ENCODE measurements around the gene EZR. TPM values are rescaled to one million over a fixed set of nuclear protein-coding genes. Genes with fewer than 3 reads are reported as not detected.

EZR gene
- total and polyA plus RNA-seq, 2 of the 13 experiments (the other 11 are each of a cell fraction or from before 2014, with no cell fraction given): 34.7 to 60.3 TPM

DNA sequence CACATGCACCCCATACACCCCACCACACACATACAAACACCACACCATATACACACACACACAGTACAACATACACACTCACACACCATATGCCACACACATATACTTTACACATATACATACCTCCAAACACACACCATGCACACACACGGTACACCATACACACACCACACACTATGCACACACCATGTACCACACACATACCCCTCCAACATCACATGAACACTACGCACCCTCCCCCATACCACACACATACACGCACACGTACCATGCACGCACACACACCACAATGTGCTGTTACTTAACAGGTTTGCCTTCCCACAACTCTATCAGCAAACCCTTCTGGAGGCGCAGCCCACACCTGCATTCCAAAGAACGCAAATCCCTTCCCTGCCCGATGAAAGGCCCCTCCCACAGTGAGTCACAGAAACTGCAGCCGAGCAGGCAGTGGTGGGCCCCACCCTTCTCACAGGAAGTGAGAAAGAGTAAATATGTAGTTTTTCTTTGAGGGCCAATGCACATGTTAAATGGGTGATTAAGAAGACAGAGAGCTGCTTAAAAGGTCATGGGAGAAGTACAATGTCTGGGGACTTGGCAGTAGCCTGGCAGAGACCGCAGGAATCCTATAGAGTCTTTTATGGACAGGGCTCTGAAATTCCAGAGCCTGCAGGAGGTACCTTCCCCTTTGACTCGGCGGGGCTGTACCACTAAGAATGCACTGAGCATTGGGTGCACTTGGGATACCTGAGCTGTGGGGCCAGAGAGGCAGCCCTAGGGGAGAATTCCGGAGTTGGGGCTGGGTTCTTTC is 34.1 kb upstream of the EZR start (continued):
- TF ChIP-seq SOX13 (IDR thresholded peaks at IDR 0.05): 0 out of 2 replicates have a peak, but pooled peaks have one; percentile 35
- TF ChIP-seq SOX13 (CRISPR knock-in tag; conservative IDR thresholded peaks at IDR 0.05 in 1 of 2, IDR thresholded peaks at IDR 0.05 in 1 of 2): peak in 1 of 2 experiments; percentile 77; a peak in 2 of 4 replicates
- no peak for TF ChIP-seq HNF4G (IDR thresholded peaks at IDR 0.05; ENCODE audit: borderline replicate concordance, low read depth, low read length)
- TF ChIP-seq HNF4G (CRISPR knock-in tag; IDR thresholded peaks at IDR 0.05; ENCODE audit: borderline replicate concordance, low read depth): no peak
- peak; percentile 69; the same call in 1 of the 2 replicates for TF ChIP-seq HHEX (CRISPR knock-in tag; IDR thresholded peaks at IDR 0.05)
- TF ChIP-seq, protein P1, sequence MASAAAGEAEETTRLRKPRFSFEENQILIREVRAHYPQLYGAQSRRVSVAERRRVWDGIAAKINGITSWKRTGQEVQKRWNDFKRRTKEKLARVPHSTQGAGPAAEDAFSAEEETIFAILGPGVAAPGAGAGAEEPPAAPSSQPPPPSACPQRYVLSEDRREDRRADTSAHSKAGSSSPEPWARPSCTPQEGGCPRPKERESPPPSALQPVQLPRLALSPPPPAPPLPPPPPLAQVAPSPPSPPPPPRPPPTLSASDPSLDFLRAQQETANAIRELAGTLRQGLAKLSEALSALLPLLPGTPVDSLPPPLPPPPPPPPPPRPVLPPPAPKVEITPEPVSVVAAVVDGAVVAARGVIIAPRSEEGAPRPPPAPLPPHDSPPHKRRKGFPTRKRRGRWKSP (CRISPR knock-in tag; IDR thresholded peaks at IDR 0.05): no peak
- peak in 1 of 2 experiments; percentile 35; a peak in 1 of 4 replicates for TF ChIP-seq HMGXB4 (CRISPR knock-in tag; IDR thresholded peaks at IDR 0.05; ENCODE audit: borderline replicate concordance in 1 of 2, low read depth in 1 of 2)
- TF ChIP-seq, protein P2, sequence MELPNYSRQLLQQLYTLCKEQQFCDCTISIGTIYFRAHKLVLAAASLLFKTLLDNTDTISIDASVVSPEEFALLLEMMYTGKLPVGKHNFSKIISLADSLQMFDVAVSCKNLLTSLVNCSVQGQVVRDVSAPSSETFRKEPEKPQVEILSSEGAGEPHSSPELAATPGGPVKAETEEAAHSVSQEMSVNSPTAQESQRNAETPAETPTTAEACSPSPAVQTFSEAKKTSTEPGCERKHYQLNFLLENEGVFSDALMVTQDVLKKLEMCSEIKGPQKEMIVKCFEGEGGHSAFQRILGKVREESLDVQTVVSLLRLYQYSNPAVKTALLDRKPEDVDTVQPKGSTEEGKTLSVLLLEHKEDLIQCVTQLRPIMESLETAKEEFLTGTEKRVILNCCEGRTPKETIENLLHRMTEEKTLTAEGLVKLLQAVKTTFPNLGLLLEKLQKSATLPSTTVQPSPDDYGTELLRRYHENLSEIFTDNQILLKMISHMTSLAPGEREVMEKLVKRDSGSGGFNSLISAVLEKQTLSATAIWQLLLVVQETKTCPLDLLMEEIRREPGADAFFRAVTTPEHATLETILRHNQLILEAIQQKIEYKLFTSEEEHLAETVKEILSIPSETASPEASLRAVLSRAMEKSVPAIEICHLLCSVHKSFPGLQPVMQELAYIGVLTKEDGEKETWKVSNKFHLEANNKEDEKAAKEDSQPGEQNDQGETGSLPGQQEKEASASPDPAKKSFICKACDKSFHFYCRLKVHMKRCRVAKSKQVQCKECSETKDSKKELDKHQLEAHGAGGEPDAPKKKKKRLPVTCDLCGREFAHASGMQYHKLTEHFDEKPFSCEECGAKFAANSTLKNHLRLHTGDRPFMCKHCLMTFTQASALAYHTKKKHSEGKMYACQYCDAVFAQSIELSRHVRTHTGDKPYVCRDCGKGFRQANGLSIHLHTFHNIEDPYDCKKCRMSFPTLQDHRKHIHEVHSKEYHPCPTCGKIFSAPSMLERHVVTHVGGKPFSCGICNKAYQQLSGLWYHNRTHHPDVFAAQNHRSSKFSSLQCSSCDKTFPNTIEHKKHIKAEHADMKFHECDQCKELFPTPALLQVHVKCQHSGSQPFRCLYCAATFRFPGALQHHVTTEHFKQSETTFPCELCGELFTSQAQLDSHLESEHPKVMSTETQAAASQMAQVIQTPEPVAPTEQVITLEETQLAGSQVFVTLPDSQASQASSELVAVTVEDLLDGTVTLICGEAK (IDR thresholded peaks at IDR 0.05): 0 out of 2 replicates have a peak, but pooled peaks have one; percentile 8
- TF ChIP-seq, protein P2 (CRISPR knock-in tag; IDR thresholded peaks at IDR 0.05): no peak
- TF ChIP-seq, protein P3, sequence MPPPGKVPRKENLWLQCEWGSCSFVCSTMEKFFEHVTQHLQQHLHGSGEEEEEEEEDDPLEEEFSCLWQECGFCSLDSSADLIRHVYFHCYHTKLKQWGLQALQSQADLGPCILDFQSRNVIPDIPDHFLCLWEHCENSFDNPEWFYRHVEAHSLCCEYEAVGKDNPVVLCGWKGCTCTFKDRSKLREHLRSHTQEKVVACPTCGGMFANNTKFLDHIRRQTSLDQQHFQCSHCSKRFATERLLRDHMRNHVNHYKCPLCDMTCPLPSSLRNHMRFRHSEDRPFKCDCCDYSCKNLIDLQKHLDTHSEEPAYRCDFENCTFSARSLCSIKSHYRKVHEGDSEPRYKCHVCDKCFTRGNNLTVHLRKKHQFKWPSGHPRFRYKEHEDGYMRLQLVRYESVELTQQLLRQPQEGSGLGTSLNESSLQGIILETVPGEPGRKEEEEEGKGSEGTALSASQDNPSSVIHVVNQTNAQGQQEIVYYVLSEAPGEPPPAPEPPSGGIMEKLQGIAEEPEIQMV (CRISPR knock-in tag; IDR thresholded peaks at IDR 0.05; ENCODE audit: low read depth): no peak
- peak; percentile 24; the same call in 1 of the 2 replicates for TF ChIP-seq RAD51 (IDR thresholded peaks at IDR 0.05; ENCODE audit: borderline replicate concordance)
- TF ChIP-seq, protein P4, sequence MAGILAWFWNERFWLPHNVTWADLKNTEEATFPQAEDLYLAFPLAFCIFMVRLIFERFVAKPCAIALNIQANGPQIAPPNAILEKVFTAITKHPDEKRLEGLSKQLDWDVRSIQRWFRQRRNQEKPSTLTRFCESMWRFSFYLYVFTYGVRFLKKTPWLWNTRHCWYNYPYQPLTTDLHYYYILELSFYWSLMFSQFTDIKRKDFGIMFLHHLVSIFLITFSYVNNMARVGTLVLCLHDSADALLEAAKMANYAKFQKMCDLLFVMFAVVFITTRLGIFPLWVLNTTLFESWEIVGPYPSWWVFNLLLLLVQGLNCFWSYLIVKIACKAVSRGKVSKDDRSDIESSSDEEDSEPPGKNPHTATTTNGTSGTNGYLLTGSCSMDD (CRISPR knock-in tag; IDR thresholded peaks at IDR 0.05): no peak
- TF ChIP-seq ZSCAN21 (CRISPR knock-in tag; IDR thresholded peaks at IDR 0.05; ENCODE audit: borderline replicate concordance): no peak
